Left lung (tissue), 10 donors: ENCODE results near the gene CPNE7. TPM values are rescaled to one million over a fixed set of nuclear protein-coding genes. Genes with fewer than 3 reads are reported as not detected.

Experiments
- ATAC-seq: fragments of 200-7000 bp; cut with Tn5 transposase; one replicate; pipeline ENCODE4 v1.9.1; 2020; ENCODE audit warnings: moderate library complexity
- DNase-seq, 4 donors: peaks; one replicate each; pipeline ENCODE4 v3.0.0-alpha.2; 2013 to 2020
- H3K27ac ChIP-seq, 2 donors: fragments of 200-600 bp; sonication (generic) in 1 of 2; one replicate each; pipeline versions ENCODE4 v1.5.0 to v1.8.0; 2020 to 2021
- H3K27me3 ChIP-seq, 2 donors: fragments of 200-600 bp; sonication (generic) in 1 of 2; one replicate each; pipeline versions ENCODE4 v1.5.0 to v1.8.0; 2020 to 2021
- H3K36me3 ChIP-seq, 2 donors: fragments of 200-600 bp; sonication (generic) in 1 of 2; one replicate each; pipeline versions ENCODE4 v1.5.0 to v1.8.0; 2020 to 2021
- H3K4me1 ChIP-seq, 2 donors: fragments of 200-600 bp; one replicate each; pipeline ENCODE4 v1.8.0; 2021
- H3K4me3 ChIP-seq, 2 donors: fragments of 200-600 bp; sonication (generic) in 1 of 2; one replicate each; pipeline versions ENCODE4 v1.5.0 to v1.8.0; 2020 to 2021; ENCODE audit warnings: mild to moderate bottlenecking in 1 of 2
- H3K9me3 ChIP-seq, 2 donors: fragments of 200-600 bp; sonication (generic) in 1 of 2; one replicate each; pipeline versions ENCODE4 v1.5.0 to v1.8.0; 2020 to 2021
- CTCF ChIP-seq, 2 donors: fragments of 200-600 bp; sonication (generic) in 1 of 2; IDR thresholded peaks; one replicate each; pipeline versions ENCODE4 v1.5.0 to v1.8.0; 2021; ENCODE audit warnings: antibody characterized with exemption in 2 of 2
- intact Hi-C, 2 donors: fragments of 100-400 bp; cut with DNase I; formaldehyde crosslinking; loops; one replicate each; pipeline versions ENCODE4 v1.11.2 to v1.14.2; 2022
- polyA plus RNA-seq, 6 donors: library from polyadenylated mRNA; unstranded; fragments of 120-200 nt; gene quantifications; one replicate each; pipeline ENCODE4 v1.2.1, GENCODE V29; 2013; ENCODE audit not compliant: insufficient read length in 6 of 6
- total RNA-seq, 2 donors: library from RNA; stranded (reverse); fragmentation: NEBNext Ultra II Directional; extraction: Animal tissue kit (Norgen Biotek cat#: 25700); gene quantifications; one replicate each; pipeline ENCODE4 v1.2.1, GENCODE V29; 2021
- donor health status: DM: no; HTN: yes; CAD: no.
- donor health status: DM: no; HTN: no; CAD: no.

Gene CPNE7
- total and polyA plus RNA-seq, 8 donors = 0.26 to 1.3 (median 0.36) TPM; not detected in 1

- TF ChIP-seq CTCF (IDR thresholded peaks at IDR 0.05) = no peak
- H3K27ac ChIP-seq = no peak overlapping the region
- H3K27me3 ChIP-seq = no peaks in the 10 kb centered on the region
- intact Hi-C loops = no loop called here
- no peak for ATAC-seq
- DNase-seq = no peak
- H3K4me3 ChIP-seq = no peak overlapping the region
- H3K36me3 ChIP-seq = no peaks in the 10 kb centered on the region
- no peaks in the 10 kb centered on the region for H3K4me1 ChIP-seq
- H3K9me3 ChIP-seq = no peaks in the 10 kb centered on the region
Measured at GRCh38 chr16:89621136-89621697, 45.7 kb downstream of the CPNE7 start.

GRCh38 chr16:89621698-89622409 lies 46.3 kb downstream of the CPNE7 start:
- ATAC-seq = no peak

GRCh38 chr16:89623511-89624261 lies 48.1 kb downstream of the CPNE7 start:
- Histone ChIP-seq H3K9me3 (no peaks in the 10 kb centered on the region), H3K27me3 (no peaks in the 10 kb centered on the region), H3K4me1 (no peaks in the 10 kb centered on the region), H3K36me3 (no peaks in the 10 kb centered on the region), H3K27ac (peak overlapping the region in 1 of 2 donors; percentile 70), H3K4me3 (no peak overlapping the region)
- ATAC-seq = no peak
- intact Hi-C loops = no loop called here
- TF ChIP-seq CTCF (IDR thresholded peaks at IDR 0.05) = no peak
- DNase-seq = no peak

More at GRCh38 chr16:89621698-89622409, 46.3 kb downstream of the CPNE7 start:
- intact Hi-C loops = no loop called here
- Histone ChIP-seq H3K27me3 (no peaks in the 10 kb centered on the region), H3K27ac (no peak overlapping the region), H3K4me1 (no peaks in the 10 kb centered on the region), H3K9me3 (no peaks in the 10 kb centered on the region), H3K4me3 (no peak overlapping the region), H3K36me3 (no peaks in the 10 kb centered on the region)
- no peak for DNase-seq
- no peak for TF ChIP-seq CTCF (IDR thresholded peaks at IDR 0.05)

- H3K9me3 ChIP-seq = no peaks in the 10 kb centered on the region
- H3K4me3 ChIP-seq = no peak overlapping the region
- no peaks in the 10 kb centered on the region for H3K27me3 ChIP-seq
- TF ChIP-seq CTCF (IDR thresholded peaks at IDR 0.05) = no peak
- no peaks in the 10 kb centered on the region for H3K36me3 ChIP-seq
- H3K27ac ChIP-seq = no peak overlapping the region
- no peaks in the 10 kb centered on the region for H3K4me1 ChIP-seq
- intact Hi-C loops = no loop called here
- DNase-seq (no peak), ATAC-seq (no peak)
Measured at GRCh38 chr16:89624777-89625761, 49.5 kb downstream of the CPNE7 start.
